ENCODE results near the gene SDC4.

GRCh38 chr20:45294659-45295058 lies 53.6 kb downstream of the SDC4 start:
- TF ChIP-seq POLR2A (IDR thresholded peaks at IDR 0.05; ENCODE audit: low read length): no peak
- no peak for TF ChIP-seq GATA1 (IDR thresholded peaks at IDR 0.05; ENCODE audit: low read depth, low read length)

Measured in erythroblast (primary cell).